ENCODE results near the gene LAMB1. TPM values are rescaled to one million over a fixed set of nuclear protein-coding genes. Genes with fewer than 3 reads are reported as not detected.

LAMB1 gene
- 10 to 100 TPM; 43.9 to 84.8 (median 65.2) TPM for total RNA-seq

DNA sequence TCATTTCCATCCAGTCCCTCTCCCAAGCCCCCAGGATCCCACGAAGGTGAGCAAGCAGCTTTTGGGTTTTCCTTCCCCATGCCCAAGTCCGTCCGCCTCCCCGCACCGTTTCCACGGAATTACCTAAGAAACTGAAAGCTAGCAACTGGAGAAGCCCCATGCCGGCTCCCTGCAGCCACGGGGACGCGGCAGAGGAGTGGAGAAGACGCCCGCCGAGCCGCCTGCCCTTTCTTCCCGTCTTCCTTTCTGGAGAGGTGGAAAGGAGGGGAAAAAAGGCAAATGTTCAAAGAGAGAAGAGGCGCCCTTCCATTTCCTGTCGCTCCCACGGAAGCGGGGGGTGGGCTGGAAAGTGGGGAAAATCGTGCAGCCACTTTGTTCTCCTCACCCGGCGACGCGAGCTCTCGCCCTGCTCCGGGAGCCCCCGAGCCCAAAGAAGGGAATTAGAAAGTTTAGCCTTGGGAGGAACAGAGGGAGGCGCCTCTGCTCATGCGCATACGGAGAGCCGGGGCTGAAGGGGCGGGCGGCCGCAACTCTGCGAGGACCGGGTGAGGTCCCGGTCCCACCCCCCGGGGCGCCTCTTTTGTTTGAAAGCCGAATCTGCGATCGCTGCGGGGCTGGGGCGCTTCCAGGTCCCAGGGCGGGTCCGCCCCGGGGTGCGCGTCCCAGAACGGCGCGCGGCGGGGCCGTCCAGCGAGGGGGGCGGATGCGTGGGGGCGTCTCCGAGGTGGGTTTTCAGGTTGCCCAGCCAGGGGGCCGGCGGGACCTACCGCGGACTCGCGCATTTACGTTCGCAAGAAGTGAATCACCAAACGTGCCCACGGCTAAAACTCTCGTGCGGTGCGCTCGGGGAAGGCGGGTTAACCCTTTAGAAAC is at the start of gene LAMB1:
Gene LAMB1 (minus strand): TSS at position 436 of the 873 bp plus-strand sequence. CDS start 276 bp downstream, at position 160.
- DNase-seq (ENCODE audit: low spot score in 2 of 2), result peak; percentile 31 to 95
- peak within 1 kb of the TSS; percentile 59 for H3K4me3 ChIP-seq (ENCODE audit: low read depth, poor library complexity, severe bottlenecking)
- 0 to 1% methylated on average over 70 to 75 of the region's 75 CpGs for WGBS, 2 donors
- no peak for TF ChIP-seq POLR2A (IDR thresholded peaks at IDR 0.05)
- TF ChIP-seq, protein P1, sequence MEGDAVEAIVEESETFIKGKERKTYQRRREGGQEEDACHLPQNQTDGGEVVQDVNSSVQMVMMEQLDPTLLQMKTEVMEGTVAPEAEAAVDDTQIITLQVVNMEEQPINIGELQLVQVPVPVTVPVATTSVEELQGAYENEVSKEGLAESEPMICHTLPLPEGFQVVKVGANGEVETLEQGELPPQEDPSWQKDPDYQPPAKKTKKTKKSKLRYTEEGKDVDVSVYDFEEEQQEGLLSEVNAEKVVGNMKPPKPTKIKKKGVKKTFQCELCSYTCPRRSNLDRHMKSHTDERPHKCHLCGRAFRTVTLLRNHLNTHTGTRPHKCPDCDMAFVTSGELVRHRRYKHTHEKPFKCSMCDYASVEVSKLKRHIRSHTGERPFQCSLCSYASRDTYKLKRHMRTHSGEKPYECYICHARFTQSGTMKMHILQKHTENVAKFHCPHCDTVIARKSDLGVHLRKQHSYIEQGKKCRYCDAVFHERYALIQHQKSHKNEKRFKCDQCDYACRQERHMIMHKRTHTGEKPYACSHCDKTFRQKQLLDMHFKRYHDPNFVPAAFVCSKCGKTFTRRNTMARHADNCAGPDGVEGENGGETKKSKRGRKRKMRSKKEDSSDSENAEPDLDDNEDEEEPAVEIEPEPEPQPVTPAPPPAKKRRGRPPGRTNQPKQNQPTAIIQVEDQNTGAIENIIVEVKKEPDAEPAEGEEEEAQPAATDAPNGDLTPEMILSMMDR (IDR thresholded peaks at IDR 0.05), result no peak
- intact Hi-C loops (cut with DNase I; ENCODE audit: low total_unique reads), result no loop called here

DNA sequence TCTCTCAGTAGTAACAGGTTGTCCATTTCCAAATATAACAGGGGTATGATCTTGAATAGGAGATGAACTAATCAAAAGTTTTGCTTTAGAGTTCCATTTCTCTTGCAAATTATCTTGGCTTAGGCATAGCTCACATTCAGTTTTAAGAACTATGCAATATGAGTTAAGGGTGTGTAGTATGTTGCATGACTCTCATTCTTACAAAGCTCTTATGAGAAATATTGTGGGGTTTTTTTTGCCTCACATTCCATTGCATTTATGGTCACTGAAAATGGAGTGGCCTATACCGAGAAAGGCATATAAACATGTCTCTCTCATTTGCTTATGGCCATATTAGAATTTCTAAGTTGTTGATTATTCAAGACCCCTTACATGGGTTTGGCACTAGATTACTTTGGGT is 48.5 kb upstream of the LAMB1 start:
- no peak for DNase-seq (ENCODE audit: low spot score in 2 of 2)
- WGBS, 2 donors, result 78 to 88% methylated on average over 1 of the region's 1 CpG
- no peak for TF ChIP-seq POLR2A (IDR thresholded peaks at IDR 0.05)
- TF ChIP-seq, protein P1 (IDR thresholded peaks at IDR 0.05), result no peak
- no peak overlapping the region for H3K4me3 ChIP-seq (ENCODE audit: low read depth, poor library complexity, severe bottlenecking)
- intact Hi-C loops (cut with DNase I; ENCODE audit: low total_unique reads), result no loop called here

DNA sequence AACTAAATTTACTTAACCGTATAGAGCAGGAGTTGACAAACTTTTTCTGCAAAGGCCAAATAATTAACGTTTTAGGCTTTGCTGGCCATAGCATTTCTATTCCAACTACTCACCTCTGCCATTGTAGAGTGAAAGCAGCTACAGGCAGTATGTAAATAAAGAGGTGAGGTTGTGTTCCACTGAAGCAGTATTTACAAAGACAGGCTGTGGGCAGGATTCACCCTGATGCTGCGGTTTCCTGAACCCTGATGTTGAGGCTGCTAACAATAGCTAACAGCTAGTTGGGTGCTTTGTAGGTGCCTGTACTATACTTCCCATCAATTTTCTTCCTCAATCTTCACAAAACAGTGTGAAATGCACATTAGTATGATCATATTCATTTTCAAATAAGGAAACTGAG is 47.0 kb upstream of the LAMB1 start:
- TF ChIP-seq POLR2A (IDR thresholded peaks at IDR 0.05), result no peak
- TF ChIP-seq, protein P1 (IDR thresholded peaks at IDR 0.05), result no peak
- WGBS, 2 donors, result 88 to 91% methylated on average over 3 of the region's 3 CpGs
- no peak overlapping the region for H3K4me3 ChIP-seq (ENCODE audit: low read depth, poor library complexity, severe bottlenecking)
- no peak for DNase-seq (ENCODE audit: low spot score in 2 of 2)
- intact Hi-C loops (cut with DNase I; ENCODE audit: low total_unique reads), result no loop called here

DNA sequence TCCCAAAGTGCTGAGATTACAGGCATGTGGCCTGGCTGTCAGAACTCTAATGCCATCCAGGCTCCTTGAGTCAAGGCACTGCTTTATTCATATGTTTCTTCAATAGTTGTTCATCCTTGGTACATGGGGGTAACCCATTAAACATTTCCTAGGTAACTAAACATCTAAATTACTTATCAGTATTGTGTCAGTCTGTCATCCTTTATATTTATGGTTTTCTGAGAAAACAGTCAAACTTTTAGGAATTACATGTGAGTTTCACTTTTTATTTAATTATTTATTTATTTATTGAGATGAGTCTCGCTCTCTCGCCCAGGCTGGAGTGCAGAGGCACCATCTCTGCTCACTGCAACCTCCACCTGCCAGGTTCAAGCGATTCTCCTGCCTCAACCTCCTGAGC is 45.5 kb upstream of the LAMB1 start:
- WGBS, 2 donors, result 97 to 98% methylated on average over 3 of the region's 3 CpGs
- no peak for DNase-seq (ENCODE audit: low spot score in 2 of 2)
- TF ChIP-seq POLR2A (IDR thresholded peaks at IDR 0.05), result no peak
- intact Hi-C loops (cut with DNase I; ENCODE audit: low total_unique reads), result no loop called here
- H3K4me3 ChIP-seq (ENCODE audit: low read depth, poor library complexity, severe bottlenecking), result no peak overlapping the region

DNA sequence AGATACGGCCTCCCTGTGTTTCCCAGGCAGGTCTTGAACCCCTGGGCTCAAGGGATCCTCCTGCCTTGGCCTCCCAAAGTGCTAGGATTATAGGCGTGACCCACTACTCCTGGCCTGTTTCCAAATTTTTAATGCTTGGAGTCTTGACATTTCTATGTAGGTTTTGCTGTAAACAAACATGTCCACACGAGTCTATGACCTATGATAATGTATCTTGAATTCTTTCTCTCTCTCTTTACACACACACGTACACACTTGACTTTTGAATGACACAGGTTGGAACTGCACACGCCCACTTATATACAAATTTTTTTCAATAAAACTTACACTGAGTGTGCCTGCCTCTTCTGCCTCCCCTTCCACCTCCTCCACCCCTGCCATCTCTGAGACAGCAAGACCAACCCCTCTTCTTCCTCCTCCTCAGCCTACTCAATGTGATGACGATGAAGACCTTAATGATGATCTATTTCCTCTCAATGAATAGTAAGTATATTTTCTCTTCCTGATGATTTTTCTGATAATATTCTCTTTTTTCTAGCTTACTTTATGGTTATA is 44.1 kb upstream of the LAMB1 start:
- no peak for TF ChIP-seq POLR2A (IDR thresholded peaks at IDR 0.05)
- TF ChIP-seq, protein P1 (IDR thresholded peaks at IDR 0.05), result no peak
- intact Hi-C loops (cut with DNase I; ENCODE audit: low total_unique reads), result no loop called here
- 70 to 75% methylated on average over 6 of the region's 6 CpGs for WGBS, 2 donors
- no peak overlapping the region for H3K4me3 ChIP-seq (ENCODE audit: low read depth, poor library complexity, severe bottlenecking)
- DNase-seq (ENCODE audit: low spot score in 2 of 2), result no peak

DNA sequence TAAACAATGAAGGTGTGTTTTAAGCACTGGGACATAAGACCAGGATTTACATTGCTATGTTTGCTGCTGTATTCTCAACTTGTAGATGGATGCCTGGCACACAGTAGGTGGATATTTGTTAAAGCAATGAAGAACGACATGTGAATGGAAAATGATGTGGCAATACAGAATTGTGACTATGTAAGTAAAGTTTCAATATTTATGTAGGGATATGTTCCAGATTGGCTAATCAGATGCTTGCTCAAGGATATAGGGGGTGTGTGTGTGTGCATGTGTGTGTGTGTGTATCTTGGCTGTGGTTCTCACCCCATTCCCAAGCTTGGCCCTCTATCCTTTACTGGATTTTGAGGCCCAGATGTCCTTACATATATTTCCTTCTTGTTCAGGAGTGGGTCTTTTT is 42.7 kb upstream of the LAMB1 start:
- 60 to 71% methylated on average over 1 of the region's 1 CpG for WGBS, 2 donors
- TF ChIP-seq, protein P1 (IDR thresholded peaks at IDR 0.05), result no peak
- TF ChIP-seq POLR2A (IDR thresholded peaks at IDR 0.05), result no peak
- H3K4me3 ChIP-seq (ENCODE audit: low read depth, poor library complexity, severe bottlenecking), result no peak overlapping the region
- intact Hi-C loops (cut with DNase I; ENCODE audit: low total_unique reads), result no loop called here
- DNase-seq (ENCODE audit: low spot score in 2 of 2), result no peak

All from lower leg skin (tissue), 4 donors.